Prostate gland (tissue), 2 donors: ENCODE results near the gene CAMK2B. TPM values are rescaled to one million over a fixed set of nuclear protein-coding genes. Genes with fewer than 3 reads are reported as not detected.

Experiments used
- DNase-seq: peaks from one replicate; pipeline ENCODE4 v3.0.0-alpha.2; 2019; ENCODE audit warnings: low spot score
- H3K27ac ChIP-seq, 2 donors: fragments of 200-600 bp; sonication (generic); 2 replicates each; pipeline ENCODE4 v1.5.1; 2017 to 2019
- H3K27me3 ChIP-seq: fragments of 200-600 bp; sonication (generic); replicated peaks from 2 replicates; pipeline ENCODE4 v1.5.1; 2019; ENCODE audit not compliant: insufficient read depth
- H3K36me3 ChIP-seq, 2 donors: fragments of 200-600 bp; sonication (generic); 1 replicate in 1 of 2; 2 replicates in 1 of 2; pipeline versions ENCODE4 v1.5.1 to v1.8.1; 2017 to 2019
- H3K4me1 ChIP-seq: fragments of 200-600 bp; sonication (generic); replicated peaks from 2 replicates; pipeline ENCODE4 v1.5.1; 2019
- H3K4me3 ChIP-seq, 2 donors: fragments of 200-600 bp; sonication (generic); 2 replicates each; pipeline ENCODE4 v1.5.1; 2017 to 2019
- H3K9me3 ChIP-seq: fragments of 200-600 bp; sonication (generic); 2 replicates; pipeline ENCODE4 v1.5.1; 2017
- POLR2A ChIP-seq: fragments of 450-650 bp; IDR thresholded peaks from one replicate; pipeline ENCODE4 v1.6.1; 2016; ENCODE audit warnings: antibody characterized with exemption, mild to moderate bottlenecking
- POLR2AphosphoS5 ChIP-seq: sonication (generic); formaldehyde crosslinking; IDR thresholded peaks from one replicate; pipeline ENCODE4 v1.6.1; 2017; ENCODE audit warnings: antibody characterized with exemption
- WGBS: methylation state at CpG from one replicate; pipeline ENCODE4 v1.1.5; 2018; 5-methylcytosine and 5-hydroxymethylcytosine counted together
- intact Hi-C: fragments of 100-400 bp; cut with DNase I; formaldehyde crosslinking; loops from one replicate; pipeline ENCODE4 v1.14.2; 2022
- total RNA-seq, 2 donors: library from RNA; depleted of rRNA; stranded (reverse); fragments of >200 nt; gene quantifications; one replicate each; pipeline ENCODE4 v1.1.0, GENCODE V29; 2016
- TF ChIP-seq, protein P1 (sequence below), 4 experiments: fragments of 200-600 bp in 2 of 4; fragments of 450-650 bp in 2 of 4; sonication (generic) in 2 of 4; IDR thresholded peaks; 1 replicate in 3 of 4; 2 replicates in 1 of 4; pipeline ENCODE4 v1.5.1; 2016 to 2019; ENCODE audit warnings: antibody characterized with exemption in 4 of 4, mild to moderate bottlenecking in 2 of 4, moderate library complexity in 2 of 4

CAMK2B gene
- total RNA-seq, 2 donors from 2014 or later = 5.7 to 16.9 TPM

DNA sequence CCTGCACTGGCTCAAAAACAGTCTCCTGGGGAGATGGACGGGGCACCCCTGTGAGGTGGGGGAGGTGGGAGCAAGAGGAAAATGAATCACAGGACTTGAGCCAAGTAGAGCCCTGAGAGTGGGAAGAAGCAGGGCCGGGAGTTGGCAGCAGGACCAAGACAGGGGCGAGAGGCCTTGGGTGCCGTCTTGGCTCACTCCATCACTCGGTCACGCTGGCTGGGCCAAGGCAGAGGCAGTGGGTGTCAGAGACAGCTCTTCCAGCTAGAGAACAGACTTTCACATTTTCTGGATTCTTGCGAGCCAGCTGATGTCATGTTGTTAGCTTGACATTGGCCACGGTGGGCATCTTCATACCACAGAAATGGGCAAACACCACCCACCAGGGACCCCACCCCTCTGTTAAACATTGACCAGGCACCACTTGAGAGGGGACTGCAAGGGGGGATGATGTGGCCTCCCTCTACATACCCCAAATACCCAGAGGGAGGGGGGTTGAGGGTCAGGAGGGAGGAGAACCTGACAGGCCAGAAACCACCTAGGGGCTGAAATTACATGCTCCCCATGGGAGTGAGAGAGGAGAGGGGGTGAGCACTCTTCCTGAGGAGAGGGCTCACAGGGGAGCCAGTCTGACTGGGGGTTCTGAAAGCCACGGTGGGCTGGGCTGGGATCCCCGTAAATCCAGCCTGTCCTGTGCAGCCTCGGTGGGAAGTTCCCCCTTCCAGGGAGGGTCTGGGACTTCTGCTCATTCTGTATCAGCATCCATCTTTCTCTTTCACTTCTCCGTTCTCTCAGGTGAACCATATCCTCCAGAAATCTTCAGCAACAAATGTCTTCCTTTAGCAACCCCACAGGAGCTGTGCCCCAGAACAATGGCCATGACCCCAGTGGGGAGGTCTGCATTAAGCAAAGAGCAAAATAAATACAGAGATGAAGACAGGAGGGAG lies 19.6 kb downstream of the CAMK2B start:
- WGBS = 83% methylated on average over 12 of the region's 12 CpGs
- TF ChIP-seq POLR2AphosphoS5 = no peak
- TF ChIP-seq POLR2A = no peak
- TF ChIP-seq, protein P1, sequence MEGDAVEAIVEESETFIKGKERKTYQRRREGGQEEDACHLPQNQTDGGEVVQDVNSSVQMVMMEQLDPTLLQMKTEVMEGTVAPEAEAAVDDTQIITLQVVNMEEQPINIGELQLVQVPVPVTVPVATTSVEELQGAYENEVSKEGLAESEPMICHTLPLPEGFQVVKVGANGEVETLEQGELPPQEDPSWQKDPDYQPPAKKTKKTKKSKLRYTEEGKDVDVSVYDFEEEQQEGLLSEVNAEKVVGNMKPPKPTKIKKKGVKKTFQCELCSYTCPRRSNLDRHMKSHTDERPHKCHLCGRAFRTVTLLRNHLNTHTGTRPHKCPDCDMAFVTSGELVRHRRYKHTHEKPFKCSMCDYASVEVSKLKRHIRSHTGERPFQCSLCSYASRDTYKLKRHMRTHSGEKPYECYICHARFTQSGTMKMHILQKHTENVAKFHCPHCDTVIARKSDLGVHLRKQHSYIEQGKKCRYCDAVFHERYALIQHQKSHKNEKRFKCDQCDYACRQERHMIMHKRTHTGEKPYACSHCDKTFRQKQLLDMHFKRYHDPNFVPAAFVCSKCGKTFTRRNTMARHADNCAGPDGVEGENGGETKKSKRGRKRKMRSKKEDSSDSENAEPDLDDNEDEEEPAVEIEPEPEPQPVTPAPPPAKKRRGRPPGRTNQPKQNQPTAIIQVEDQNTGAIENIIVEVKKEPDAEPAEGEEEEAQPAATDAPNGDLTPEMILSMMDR (IDR thresholded peaks at IDR 0.05) = no peak
- no peak overlapping the region for H3K27ac ChIP-seq
- no peak for DNase-seq
- intact Hi-C loops = no loop called here
- no peaks in the 10 kb centered on the region for H3K9me3 ChIP-seq
- no peaks in the 10 kb centered on the region for H3K27me3 ChIP-seq
- no peaks in the 10 kb centered on the region for H3K36me3 ChIP-seq
- H3K4me3 ChIP-seq = no peak overlapping the region
- no peaks in the 10 kb centered on the region for H3K4me1 ChIP-seq

DNA sequence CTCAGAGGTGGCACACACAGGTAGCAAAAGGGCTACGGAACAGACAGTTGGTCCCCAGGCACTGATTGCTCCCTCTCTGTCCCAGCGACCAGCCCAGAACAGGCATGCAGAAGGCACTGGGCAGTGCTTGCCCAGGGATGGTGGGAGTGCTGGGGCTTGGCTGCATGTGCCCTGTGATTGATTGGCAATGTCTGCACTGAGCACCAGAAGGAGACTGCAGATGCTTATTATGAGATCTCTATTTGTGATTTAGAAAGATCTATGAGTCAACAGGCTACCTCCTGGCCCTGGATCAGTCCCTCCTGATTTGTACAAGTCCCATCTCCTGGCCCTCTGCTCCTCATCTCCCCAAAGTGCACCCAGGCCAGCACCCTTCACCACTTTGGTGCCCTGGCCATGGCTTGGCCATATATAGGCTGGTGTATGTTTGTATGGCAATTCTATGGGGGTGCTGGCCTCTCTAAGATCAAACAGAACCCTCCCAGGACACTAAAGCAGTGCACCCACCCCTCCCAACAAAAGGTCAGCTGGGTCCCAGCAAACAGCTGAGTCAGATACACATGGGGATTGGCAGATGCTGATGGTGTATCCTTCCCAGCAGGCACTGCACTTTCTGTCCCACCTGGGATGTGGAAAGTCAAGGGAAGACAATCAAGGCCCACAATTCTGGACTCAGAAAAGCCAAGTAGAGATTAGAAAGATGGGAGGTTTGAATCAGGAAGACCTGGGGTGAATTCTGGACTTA lies 30.9 kb downstream of the CAMK2B start:
- no peaks in the 10 kb centered on the region for H3K36me3 ChIP-seq
- intact Hi-C loops = no loop called here
- no peak overlapping the region for H3K27ac ChIP-seq
- no peaks in the 10 kb centered on the region for H3K9me3 ChIP-seq
- no peak for DNase-seq
- H3K4me1 ChIP-seq = no peaks in the 10 kb centered on the region
- H3K4me3 ChIP-seq = no peak overlapping the region
- H3K27me3 ChIP-seq = no peaks in the 10 kb centered on the region
- no peak for TF ChIP-seq POLR2A
- TF ChIP-seq POLR2AphosphoS5 = no peak
- TF ChIP-seq, protein P1 (IDR thresholded peaks at IDR 0.05) = no peak
- WGBS = 90% methylated on average over 2 of the region's 2 CpGs

DNA sequence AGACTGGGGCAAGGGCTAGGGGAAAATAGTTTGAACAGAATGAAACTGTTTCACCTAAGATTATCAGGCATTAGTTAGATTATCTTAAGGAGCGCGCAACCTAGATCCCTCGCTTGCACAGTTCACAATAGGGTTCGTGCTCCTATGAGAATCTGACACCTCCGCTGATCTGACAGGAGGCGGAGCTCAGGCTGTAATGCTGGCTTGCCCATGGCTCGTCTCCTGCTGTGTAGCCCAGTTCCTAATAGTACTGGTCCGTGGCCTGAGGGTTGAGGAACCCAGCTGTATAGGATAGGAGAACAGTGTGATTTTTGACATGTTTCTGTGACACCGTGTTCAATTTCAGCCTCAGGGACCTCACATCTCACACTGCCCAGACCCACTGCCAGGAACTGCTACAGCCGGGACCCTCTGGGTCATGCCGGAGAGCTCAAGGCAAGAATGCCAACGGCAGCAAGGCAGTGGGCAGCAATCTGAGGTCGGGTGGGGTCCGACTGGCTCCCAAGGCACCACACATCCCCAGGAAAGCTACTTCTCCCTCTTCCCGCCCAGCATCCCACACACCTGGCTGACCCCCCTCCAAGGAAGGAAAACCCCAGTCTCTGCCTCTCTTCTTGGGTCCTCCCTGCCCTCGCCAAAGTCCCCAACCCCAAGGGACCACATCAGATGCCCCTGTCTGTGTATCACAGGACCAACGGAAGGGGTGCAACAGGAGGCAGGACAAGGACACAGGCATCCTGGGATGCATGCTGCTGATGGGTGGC lies 31.7 kb downstream of the CAMK2B start:
- Histone ChIP-seq H3K27ac (no peak overlapping the region), H3K4me1 (no peaks in the 10 kb centered on the region), H3K27me3 (no peaks in the 10 kb centered on the region), H3K36me3 (no peaks in the 10 kb centered on the region), H3K4me3 (no peak overlapping the region), H3K9me3 (no peaks in the 10 kb centered on the region)
- 44% methylated on average over 17 of the region's 17 CpGs for WGBS
- intact Hi-C loops = no loop called here
- no peak for DNase-seq
- no peak for TF ChIP-seq POLR2AphosphoS5
- TF ChIP-seq, protein P1 (IDR thresholded peaks at IDR 0.05) = no peak
- no peak for TF ChIP-seq POLR2A

DNA sequence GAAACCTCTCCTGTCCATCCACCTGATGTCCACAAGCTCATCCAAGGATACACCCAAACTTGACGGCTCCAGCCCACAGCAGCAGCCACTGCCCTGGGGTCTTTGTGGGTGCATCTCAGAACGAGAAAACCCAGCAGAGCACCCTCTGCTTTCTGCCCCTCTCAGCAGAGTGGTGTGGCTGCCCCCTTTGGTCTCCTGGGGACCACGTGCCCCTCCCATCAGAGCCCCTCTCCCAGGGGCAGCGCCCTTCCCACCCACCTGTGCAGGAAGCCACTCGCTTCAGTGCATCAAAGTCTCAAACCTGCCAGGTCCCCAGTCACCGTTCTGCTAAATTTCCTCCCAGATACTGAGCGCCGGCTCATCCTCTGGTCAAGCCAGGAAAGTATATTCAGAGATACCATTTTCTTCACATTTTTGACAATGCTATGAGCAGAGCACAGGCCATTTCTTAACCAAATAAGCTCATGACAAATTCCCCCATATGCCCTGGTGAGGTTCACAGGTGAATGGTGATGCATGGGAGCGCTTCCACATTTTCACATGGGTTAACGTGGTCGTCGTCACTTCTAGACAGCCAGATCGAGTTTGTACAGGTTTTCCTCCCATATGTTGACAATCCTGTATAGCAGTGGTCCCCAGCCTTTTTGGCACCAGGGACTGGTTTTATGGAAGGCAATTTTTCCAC lies 32.4 kb downstream of the CAMK2B start:
- no peak for TF ChIP-seq POLR2AphosphoS5
- TF ChIP-seq POLR2A = no peak
- TF ChIP-seq, protein P1 (IDR thresholded peaks at IDR 0.05) = no peak
- no peaks in the 10 kb centered on the region for H3K36me3 ChIP-seq
- intact Hi-C loops = no loop called here
- H3K4me3 ChIP-seq = no peak overlapping the region
- no peak for DNase-seq
- H3K27me3 ChIP-seq = no peaks in the 10 kb centered on the region
- no peak overlapping the region for H3K27ac ChIP-seq
- H3K9me3 ChIP-seq = no peaks in the 10 kb centered on the region
- 78% methylated on average over 13 of the region's 13 CpGs for WGBS
- no peaks in the 10 kb centered on the region for H3K4me1 ChIP-seq
